Duodenal mucosa (tissue), 2 donors: ENCODE data around the gene PTPN13.
"Not testable (repeated sequence)": the region's sequence is repeated elsewhere in the genome, so short reads cannot be mapped to it uniquely, and the experiment has no call there.

Source experiments
- H3K27ac ChIP-seq: one replicate; pipeline ENCODE4 v1.7.0; 2013; ENCODE audit warnings: low read depth, low read length
- H3K27me3 ChIP-seq, 2 donors: one replicate each; pipeline ENCODE4 v1.7.0; 2013; ENCODE audit warnings: low read length in 2 of 2, control low read depth in 1 of 2; ENCODE audit not compliant: insufficient read depth in 2 of 2, control insufficient read depth in 1 of 2
- H3K36me3 ChIP-seq, 2 donors: one replicate each; pipeline ENCODE4 v1.7.0; 2013; ENCODE audit warnings: low read length in 2 of 2, control low read depth in 1 of 2; ENCODE audit not compliant: insufficient read depth in 2 of 2, control insufficient read depth in 1 of 2
- H3K4me1 ChIP-seq, 2 donors: one replicate each; pipeline ENCODE4 v1.7.0; 2013; ENCODE audit warnings: low read length in 2 of 2, control low read depth in 1 of 2; ENCODE audit not compliant: insufficient read depth in 2 of 2, control insufficient read depth in 1 of 2
- H3K4me3 ChIP-seq, 2 donors: one replicate each; pipeline ENCODE4 v1.7.0; 2013; ENCODE audit warnings: low read length in 2 of 2, low read depth in 1 of 2
- H3K9ac ChIP-seq, 2 donors: one replicate each; pipeline ENCODE4 v1.7.0; 2013; ENCODE audit warnings: low read length in 2 of 2, low read depth in 1 of 2
- H3K9me3 ChIP-seq, 2 donors: one replicate each; pipeline ENCODE4 v1.7.0; 2013; ENCODE audit warnings: low read length in 2 of 2, control low read depth in 1 of 2; ENCODE audit not compliant: control insufficient read depth in 1 of 2

Gene PTPN13

DNA sequence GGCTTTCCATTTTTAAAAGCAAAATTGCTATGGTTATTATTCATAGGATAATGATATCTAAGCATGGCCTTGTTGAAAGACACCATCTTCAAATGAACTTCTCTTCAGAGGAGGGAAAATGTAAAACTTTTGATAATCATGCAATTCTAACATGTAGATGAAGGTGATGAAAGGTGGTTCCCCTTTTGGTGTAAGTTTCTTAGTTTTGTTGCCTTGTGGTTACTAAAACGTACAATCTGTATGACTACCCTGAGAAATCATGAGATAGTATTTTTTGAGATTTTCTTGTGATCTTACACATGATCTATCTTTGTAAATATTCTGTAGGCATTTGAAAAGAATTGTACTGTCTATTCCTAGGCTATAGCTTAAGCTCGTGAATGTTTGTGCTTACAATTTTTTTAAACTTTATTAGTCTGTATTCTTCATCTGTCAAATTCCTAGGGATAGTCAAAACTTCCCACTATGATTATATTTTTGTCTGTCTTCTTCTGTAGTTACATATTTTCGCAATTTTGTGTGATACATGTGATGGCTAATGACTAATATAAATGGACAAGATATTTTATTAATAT, 47.5 kb downstream of the PTPN13 start:
- H3K9ac ChIP-seq = no peak overlapping the region

DNA sequence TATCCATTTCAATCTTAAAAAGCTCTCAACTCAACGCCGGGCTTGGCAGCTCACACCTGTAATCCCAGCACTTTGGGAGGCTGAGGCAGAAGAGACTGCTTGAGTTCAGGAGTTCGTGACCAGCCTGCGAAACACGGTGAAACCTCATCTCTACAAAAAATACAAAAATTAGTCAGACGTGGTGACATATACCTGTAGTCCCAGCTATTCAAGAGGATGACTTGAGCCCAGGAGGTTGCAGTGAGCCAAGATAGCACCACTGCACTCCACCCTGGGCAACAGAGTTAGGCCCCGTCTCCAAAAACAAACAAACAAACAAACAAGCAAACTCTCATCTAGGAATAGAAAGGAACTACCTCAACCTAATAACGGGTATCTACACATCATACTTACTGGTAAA, 50.8 kb downstream of the PTPN13 start:
- no peak overlapping the region for H3K27ac ChIP-seq
- no peak overlapping the region for H3K4me3 ChIP-seq
- no peaks in the 10 kb centered on the region for H3K9me3 ChIP-seq
- H3K9ac ChIP-seq = no peak overlapping the region
- no peaks in the 10 kb centered on the region for H3K4me1 ChIP-seq
- no peaks in the 10 kb centered on the region for H3K36me3 ChIP-seq
- no peaks in the 10 kb centered on the region for H3K27me3 ChIP-seq

More for the DNA sequence above, 47.5 kb downstream of the PTPN13 start:
- no peaks in the 10 kb centered on the region for H3K27me3 ChIP-seq
- no peak overlapping the region for H3K27ac ChIP-seq
- H3K9me3 ChIP-seq = no peaks in the 10 kb centered on the region
- H3K4me3 ChIP-seq = no peak overlapping the region
- H3K36me3 ChIP-seq = no peaks in the 10 kb centered on the region
- H3K4me1 ChIP-seq = no peaks in the 10 kb centered on the region

DNA sequence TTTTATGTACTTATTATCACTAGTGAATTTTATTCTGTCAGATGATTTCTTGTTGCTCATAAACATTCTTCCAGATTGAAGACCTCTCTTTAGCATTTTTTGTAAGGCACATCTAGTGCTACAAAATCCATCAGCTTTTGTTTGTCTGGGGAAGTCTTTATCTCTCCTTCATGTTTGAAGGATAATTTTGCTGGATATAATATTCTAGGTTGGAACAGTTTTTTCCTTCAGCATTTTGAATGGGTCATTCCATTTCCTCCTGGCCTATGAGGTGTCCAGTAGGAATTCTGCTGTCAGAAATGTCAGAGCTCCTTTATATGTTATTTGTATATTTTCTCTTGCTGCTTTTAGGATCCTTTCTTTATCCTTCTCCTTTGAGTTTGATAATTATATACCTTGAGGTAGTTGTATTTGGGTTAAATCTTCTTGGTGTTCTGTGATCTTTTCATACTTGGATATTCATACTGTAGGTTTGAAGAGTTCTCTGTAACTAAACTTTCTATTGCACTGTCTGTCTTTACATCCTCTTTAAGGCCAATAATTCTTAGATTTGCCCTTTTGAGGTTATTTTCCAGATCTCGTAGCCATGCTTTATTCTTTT, 58.3 kb downstream of the PTPN13 start:
- no peak overlapping the region for H3K4me3 ChIP-seq
- peaks cover 10 to 17% of the 10 kb centered on the region in 2 donors for H3K9me3 ChIP-seq
- H3K4me1 ChIP-seq = no peaks in the 10 kb centered on the region
- no peak overlapping the region for H3K27ac ChIP-seq
- no peaks in the 10 kb centered on the region for H3K36me3 ChIP-seq
- no peak overlapping the region for H3K9ac ChIP-seq
- H3K27me3 ChIP-seq = no peaks in the 10 kb centered on the region

DNA sequence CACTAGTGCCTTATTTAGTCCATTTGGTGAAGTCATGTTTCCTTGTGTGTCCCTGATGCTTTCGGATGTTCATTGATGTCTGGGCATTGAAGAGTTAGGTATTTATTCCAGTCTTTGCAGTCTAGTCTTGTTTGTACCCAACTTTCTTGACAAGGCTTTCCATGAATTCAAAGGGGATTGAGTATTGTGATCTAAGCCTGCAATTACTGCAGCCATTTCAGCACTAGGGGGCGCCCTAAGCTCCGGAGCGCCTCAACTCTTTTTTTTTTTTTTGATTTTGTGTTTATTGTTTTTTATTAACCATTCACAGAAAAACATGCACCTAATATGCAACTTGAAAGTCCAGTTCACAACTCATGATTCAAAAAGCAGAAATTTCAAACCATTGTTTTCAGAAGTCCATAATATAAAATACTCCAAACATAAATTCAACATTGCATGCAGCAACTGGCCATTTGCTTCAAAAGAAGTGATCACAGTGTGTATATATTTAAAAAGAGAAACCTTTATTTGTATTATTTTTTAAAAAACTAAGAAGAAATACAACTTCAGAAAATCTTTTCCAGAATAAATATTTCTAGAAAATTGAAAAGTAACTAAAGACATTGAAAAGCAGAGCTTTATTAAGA, 59.2 kb downstream of the PTPN13 start:
- Histone ChIP-seq H3K27ac (no peak overlapping the region), H3K27me3 (no peaks in the 10 kb centered on the region), H3K36me3 (no peaks in the 10 kb centered on the region), H3K4me3 (no peak overlapping the region), H3K4me1 (no peaks in the 10 kb centered on the region), H3K9me3 (peaks cover 10 to 17% of the 10 kb centered on the region in 2 donors), H3K9ac (no peak overlapping the region)

DNA sequence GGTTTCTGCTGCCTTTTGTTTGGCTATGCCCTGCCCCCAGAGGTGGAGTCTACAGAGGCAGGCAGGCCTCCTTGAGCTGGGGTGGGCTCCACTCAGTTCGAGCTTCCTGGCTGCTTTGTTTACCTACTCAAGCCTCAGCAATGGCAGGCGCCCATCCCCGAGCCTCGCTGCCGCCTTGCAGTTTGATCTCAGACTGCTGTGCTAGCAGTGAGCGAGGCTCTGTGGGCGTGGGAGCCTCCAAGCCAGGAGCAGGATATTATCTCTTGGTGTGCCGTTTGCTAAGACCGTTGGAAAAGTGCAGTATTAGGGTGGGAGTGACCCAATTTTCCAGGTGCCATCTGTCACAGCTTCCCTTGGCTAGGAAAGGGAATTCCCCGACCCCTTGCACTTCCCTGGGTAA, 62.7 kb downstream of the PTPN13 start:
- not testable (repeated sequence) for H3K27ac ChIP-seq, H3K4me1 ChIP-seq, H3K9ac ChIP-seq, H3K27me3 ChIP-seq, H3K36me3 ChIP-seq, H3K4me3 ChIP-seq
- peaks cover 10% of the 10 kb centered on the region in 2 donors for H3K9me3 ChIP-seq

DNA sequence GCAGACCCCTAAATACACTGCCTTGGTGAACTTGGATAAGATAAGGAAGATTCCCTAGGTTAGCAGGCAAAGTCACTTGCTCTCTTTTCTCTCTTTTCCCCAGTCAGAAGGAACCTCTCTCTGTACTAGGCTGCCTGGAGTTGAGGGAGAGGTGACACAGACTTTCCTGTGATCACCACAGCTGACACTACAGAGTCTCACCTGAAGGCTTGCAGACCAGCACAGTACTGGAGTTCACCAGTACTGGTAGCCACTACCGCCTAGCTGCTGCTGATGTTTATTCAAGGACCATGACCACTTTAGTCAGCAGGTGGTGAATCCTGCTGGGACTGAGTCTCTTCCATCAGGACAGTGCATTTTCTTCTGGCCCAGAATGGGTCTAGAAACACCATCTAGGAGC, 63.3 kb downstream of the PTPN13 start:
- no peak overlapping the region for H3K9ac ChIP-seq
- H3K4me3 ChIP-seq = no peak overlapping the region
- no peaks in the 10 kb centered on the region for H3K4me1 ChIP-seq
- peaks cover 4 to 8% of the 10 kb centered on the region in 2 donors for H3K9me3 ChIP-seq
- H3K27me3 ChIP-seq = no peaks in the 10 kb centered on the region
- no peaks in the 10 kb centered on the region for H3K36me3 ChIP-seq
- no peak overlapping the region for H3K27ac ChIP-seq

DNA sequence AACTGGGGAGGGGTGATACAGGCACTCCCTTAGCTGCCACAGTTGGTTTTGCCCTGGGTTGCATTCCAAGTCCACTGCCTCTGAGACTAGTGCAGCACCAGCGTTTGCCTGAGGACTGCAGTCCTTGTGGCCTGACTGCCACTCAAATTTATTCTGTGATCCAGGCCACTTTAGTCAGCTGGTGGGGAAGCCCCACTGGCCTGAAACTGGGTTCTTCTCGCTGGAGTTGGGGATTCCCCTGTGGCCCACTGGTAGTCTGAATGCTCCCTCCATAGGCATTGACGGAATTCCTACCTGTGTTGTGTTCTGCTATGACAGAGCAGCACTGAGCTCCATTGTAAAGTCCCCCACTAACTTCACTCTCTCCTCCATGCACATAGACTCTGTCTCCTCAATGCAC, 63.8 kb downstream of the PTPN13 start:
- Histone ChIP-seq H3K9me3 (peaks cover 3 to 4% of the 10 kb centered on the region in 2 donors), H3K9ac (no peak overlapping the region), H3K4me1 (no peaks in the 10 kb centered on the region), H3K27ac (no peak overlapping the region), H3K27me3 (no peaks in the 10 kb centered on the region), H3K36me3 (no peaks in the 10 kb centered on the region), H3K4me3 (no peak overlapping the region)

DNA sequence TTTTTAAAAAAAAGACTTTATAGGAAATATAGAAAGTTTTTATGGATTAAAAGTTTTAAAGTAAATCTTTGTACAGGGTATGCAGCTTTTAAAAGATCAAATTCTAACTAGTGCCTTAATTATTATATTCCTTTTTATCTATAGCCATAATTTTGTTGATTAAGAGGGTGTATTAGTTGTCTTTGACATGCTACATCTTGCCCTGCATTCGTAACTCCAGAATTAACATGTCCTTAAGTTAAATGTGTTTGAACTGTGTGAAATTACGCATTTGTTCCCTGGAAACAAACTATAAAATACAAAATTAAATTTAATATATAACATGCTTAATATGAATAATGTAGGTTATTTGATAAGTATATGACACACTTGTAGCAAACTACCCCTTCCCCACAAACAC, 66.3 kb downstream of the PTPN13 start:
- no peak overlapping the region for H3K9ac ChIP-seq
- no peak overlapping the region for H3K4me3 ChIP-seq
- H3K36me3 ChIP-seq = no peaks in the 10 kb centered on the region
- H3K9me3 ChIP-seq = no peaks in the 10 kb centered on the region
- H3K27ac ChIP-seq = no peak overlapping the region
- no peaks in the 10 kb centered on the region for H3K4me1 ChIP-seq
- H3K27me3 ChIP-seq = no peaks in the 10 kb centered on the region

DNA sequence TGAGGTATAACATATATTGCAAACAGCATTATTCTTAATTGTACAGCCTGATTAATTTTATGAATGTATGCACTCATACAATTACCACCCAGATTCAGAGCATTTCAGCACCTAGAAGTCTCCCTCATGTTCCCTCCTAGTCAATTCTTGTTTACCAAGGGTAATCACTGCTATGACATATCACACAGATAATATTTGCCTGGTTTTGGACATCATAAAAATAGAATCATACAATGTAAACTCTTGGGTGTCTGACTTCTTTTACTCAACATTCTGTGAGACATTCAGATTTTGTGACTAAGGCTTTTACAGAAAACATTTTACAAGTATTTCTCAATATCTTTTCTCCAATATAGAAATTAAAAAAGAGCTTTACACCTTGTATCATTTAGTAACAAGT, 66.9 kb downstream of the PTPN13 start:
- Histone ChIP-seq H3K4me1 (no peaks in the 10 kb centered on the region), H3K27me3 (no peaks in the 10 kb centered on the region), H3K9ac (no peak overlapping the region), H3K27ac (no peak overlapping the region), H3K4me3 (no peak overlapping the region), H3K9me3 (no peaks in the 10 kb centered on the region), H3K36me3 (no peaks in the 10 kb centered on the region)

DNA sequence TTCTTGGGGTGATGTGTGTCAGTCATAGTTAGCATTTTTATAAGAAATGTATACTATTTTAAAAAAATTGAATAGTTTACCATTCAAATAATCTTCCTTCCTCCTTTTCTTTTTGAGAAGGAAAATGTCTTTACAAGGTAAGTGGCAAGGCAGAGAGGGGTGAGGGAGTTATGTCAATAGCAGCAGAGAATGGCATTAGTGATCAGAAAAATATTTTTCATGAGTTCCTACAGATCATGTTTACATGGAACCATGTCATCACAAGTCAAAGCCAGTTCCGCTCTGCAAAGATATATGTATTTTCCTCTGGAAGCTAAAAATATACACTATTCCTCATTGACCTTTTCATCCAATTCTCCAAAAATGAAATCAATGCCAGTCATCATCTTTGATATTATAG, 67.3 kb downstream of the PTPN13 start:
- no peak overlapping the region for H3K27ac ChIP-seq
- H3K9ac ChIP-seq = no peak overlapping the region
- H3K4me1 ChIP-seq = no peaks in the 10 kb centered on the region
- H3K4me3 ChIP-seq = no peak overlapping the region
- no peaks in the 10 kb centered on the region for H3K36me3 ChIP-seq
- no peaks in the 10 kb centered on the region for H3K9me3 ChIP-seq
- no peaks in the 10 kb centered on the region for H3K27me3 ChIP-seq
